ENCODE measurements around the gene FNBP1L.

DNA sequence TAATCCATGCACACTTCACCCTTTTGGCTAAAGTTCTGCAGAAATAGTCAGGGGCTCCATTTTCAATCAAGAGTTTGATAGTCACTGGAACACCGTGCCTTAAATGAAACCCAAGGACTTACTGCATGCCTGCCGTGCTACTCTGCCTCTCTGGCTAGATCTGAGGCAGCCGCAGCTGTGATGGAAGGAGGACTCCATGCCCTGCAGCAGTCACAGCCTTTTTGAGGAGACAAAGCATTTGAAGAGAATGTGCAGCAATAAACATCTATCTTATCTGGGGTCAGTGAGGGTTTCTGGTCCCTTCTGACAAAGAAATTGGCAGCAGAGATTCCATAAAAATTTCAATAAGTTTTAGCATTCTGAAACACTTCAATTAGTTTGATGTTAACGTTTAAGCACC is 155.7 kb downstream of the FNBP1L start:
- TF ChIP-seq CHD2 (IDR thresholded peaks at IDR 0.05; ENCODE audit: low read length) (no peak), GABPA (IDR thresholded peaks at IDR 0.05; ENCODE audit: borderline replicate concordance, insufficient read depth, low read length) (no peak)

Data from H1 (cell line).